Testis (tissue), 2 donors: ENCODE measurements around the gene IER5.

Experiments
- CTCF ChIP-seq, 3 experiments: fragments of 450-650 bp in 2 of 3; fragments of 200-600 bp in 1 of 3; sonication (generic) in 1 of 3; IDR thresholded peaks; one replicate each; pipeline ENCODE4 v1.5.1; 2016 to 2019; ENCODE audit warnings: antibody characterized with exemption in 3 of 3, mild to moderate bottlenecking in 2 of 3, moderate library complexity in 1 of 3
- POLR2A ChIP-seq: fragments of 450-650 bp; IDR thresholded peaks from one replicate; pipeline ENCODE4 v1.6.1; 2017; ENCODE audit warnings: antibody characterized with exemption, mild to moderate bottlenecking, moderate library complexity

GRCh38 chr1:181087400-181087901 lies 1.0 kb upstream of the IER5 start:
- no peak for TF ChIP-seq POLR2A
- TF ChIP-seq CTCF (IDR thresholded peaks at IDR 0.05): no peak
